Measurements from ENCODE around the gene TRAF2. TPM values are rescaled to one million over a fixed set of nuclear protein-coding genes. Genes with fewer than 3 reads are reported as not detected.

TRAF2 gene
- total and polyA plus RNA-seq, 2 of the 13 experiments (the other 11 are each of a cell fraction or from before 2014, with no cell fraction given), result 12.4 to 13.6 TPM

DNA sequence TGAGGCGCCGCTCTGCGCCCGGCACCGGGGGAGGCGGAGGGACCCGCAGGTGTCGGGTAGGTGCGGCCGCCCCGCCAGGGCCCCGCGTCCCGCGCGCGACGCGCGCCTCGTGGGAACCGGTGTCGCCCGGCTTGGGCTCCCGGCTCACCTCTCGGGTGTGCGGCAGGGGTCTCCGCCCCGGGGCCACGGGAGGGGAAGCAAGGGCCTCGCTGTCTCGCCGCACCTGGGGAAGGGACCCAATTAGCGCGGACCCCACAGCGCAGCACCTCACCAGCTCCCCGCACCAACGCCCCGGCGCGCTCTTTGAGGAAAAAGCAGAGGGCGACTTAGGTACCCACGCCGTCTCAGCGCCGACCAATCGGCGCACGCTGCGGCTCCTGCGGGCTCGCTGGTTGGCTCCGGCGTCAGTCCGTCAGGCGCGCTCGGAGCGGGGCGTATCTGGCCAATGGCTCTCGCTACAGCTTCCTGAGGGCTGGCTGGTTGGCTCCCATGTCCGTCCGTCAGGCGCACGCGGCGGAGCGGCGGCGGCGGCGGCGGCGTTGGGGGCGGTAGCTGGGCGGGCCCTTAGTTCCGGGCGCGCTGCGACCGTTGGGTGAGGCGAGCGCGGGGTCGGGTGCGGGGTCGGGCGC, at the start of gene TRAF2 (continued):
- TF ChIP-seq NONO (IDR thresholded peaks at IDR 0.05), result no peak
- peak; percentile 3 for TF ChIP-seq NONO (CRISPR knock-in tag; conservative IDR thresholded peaks at IDR 0.05)

DNA sequence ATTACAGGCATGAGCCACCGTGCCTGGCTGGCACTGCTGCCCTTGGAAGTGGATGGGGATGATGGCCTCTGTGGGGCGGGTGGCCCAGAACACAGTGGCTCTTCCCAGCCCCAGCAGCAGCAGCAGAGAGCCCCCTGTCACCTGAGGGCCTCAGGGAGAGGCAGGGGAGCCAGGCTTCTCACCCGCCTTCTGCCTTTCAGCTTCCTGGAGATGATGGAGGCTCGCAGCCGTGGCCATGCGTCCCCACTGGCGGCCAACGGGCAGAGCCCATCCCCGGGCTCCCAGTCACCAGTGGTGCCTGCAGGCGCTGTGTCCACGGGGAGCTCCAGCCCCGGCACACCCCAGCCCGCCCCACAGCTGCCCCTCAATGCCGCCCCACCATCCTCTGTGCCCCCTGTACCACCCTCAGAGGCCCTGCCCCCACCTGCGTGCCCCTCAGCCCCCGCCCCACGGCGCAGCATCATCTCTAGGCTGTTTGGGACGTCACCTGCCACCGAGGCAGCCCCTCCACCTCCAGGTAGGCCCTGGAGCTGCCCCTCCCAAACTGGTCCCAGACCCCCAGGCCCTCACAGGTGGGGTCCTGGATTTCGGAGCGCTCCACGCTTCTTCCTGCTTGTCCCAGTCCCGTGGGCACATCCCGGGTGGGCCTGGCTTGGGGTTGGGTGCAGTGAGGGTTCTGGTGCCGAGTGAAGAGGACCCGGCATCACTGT, 49.0 kb upstream of the TRAF2 start:
- no peak overlapping the region for H3K4me3 ChIP-seq (replicated peaks in 1 of 3; ENCODE audit: insufficient read depth in 1 of 3, low read depth in 2 of 3, low read length in 3 of 3)
- intact Hi-C loops (cut with micrococcal nuclease; ENCODE audit: unreplicated experiment) (no loop called here), in situ Hi-C loops (cut with HindIII; ENCODE audit: extremely low pct_ligation_motif_present, low pct_unique_long_range_greater_than_20kb) (no loop called here)
- no peak for DNase-seq (ENCODE audit: low spot score)
- H3K4me1 ChIP-seq (ENCODE audit: insufficient read depth, low read length), result peaks cover 31% of the 10 kb centered on the region
- BruUV-seq (replicated peaks), result no TSS peak
- WGBS (ENCODE audit: low lambda C conversion rate), result 92% methylated on average over 15 of the region's 27 CpGs
- POLR2A ChIA-PET, result no interaction called here
- no peak overlapping the region for H2AFZ ChIP-seq (ENCODE audit: low read length)
- ATAC-seq, result no peak
- H3K36me3 ChIP-seq (replicated peaks in 1 of 2; ENCODE audit: control insufficient read depth in 1 of 2, insufficient read depth in 2 of 2, low read length in 2 of 2), result peaks cover 14 to 15% of the 10 kb centered on the region in 2 experiments
- H3K9ac ChIP-seq (ENCODE audit: insufficient read depth, low read depth, low read length), result no peak overlapping the region
- no peaks in the 10 kb centered on the region for H3K79me2 ChIP-seq (ENCODE audit: insufficient read depth, low read length)
- H4K20me1 ChIP-seq (ENCODE audit: insufficient read depth, low read length), result no peaks in the 10 kb centered on the region
- no peak for FAIRE-seq
- H3K4me2 ChIP-seq (ENCODE audit: low read depth, low read length), result no peak overlapping the region
- H3K27ac ChIP-seq (ENCODE audit: extremely low read length, insufficient read depth, low read length), result no peak overlapping the region
- H3K9me3 ChIP-seq (ENCODE audit: low read length), result no peaks in the 10 kb centered on the region
- CTCF ChIA-PET (ENCODE audit: low intra/inter-chr PET ratio, low total read pairs), result no interaction called here
- H3K27me3 ChIP-seq (ENCODE audit: control insufficient read depth in 1 of 2, insufficient read depth in 2 of 2, low read length in 2 of 2), result no peaks in the 10 kb centered on the region
- peak; percentile 3 for TF ChIP-seq AGO2 (optimal IDR thresholded peaks at IDR 0.05; ENCODE audit: low read depth, low read length)
- no peak for TF ChIP-seq TARDBP (CRISPR knock-in tag; IDR thresholded peaks at IDR 0.05)
- TF ChIP-seq, protein P1, sequence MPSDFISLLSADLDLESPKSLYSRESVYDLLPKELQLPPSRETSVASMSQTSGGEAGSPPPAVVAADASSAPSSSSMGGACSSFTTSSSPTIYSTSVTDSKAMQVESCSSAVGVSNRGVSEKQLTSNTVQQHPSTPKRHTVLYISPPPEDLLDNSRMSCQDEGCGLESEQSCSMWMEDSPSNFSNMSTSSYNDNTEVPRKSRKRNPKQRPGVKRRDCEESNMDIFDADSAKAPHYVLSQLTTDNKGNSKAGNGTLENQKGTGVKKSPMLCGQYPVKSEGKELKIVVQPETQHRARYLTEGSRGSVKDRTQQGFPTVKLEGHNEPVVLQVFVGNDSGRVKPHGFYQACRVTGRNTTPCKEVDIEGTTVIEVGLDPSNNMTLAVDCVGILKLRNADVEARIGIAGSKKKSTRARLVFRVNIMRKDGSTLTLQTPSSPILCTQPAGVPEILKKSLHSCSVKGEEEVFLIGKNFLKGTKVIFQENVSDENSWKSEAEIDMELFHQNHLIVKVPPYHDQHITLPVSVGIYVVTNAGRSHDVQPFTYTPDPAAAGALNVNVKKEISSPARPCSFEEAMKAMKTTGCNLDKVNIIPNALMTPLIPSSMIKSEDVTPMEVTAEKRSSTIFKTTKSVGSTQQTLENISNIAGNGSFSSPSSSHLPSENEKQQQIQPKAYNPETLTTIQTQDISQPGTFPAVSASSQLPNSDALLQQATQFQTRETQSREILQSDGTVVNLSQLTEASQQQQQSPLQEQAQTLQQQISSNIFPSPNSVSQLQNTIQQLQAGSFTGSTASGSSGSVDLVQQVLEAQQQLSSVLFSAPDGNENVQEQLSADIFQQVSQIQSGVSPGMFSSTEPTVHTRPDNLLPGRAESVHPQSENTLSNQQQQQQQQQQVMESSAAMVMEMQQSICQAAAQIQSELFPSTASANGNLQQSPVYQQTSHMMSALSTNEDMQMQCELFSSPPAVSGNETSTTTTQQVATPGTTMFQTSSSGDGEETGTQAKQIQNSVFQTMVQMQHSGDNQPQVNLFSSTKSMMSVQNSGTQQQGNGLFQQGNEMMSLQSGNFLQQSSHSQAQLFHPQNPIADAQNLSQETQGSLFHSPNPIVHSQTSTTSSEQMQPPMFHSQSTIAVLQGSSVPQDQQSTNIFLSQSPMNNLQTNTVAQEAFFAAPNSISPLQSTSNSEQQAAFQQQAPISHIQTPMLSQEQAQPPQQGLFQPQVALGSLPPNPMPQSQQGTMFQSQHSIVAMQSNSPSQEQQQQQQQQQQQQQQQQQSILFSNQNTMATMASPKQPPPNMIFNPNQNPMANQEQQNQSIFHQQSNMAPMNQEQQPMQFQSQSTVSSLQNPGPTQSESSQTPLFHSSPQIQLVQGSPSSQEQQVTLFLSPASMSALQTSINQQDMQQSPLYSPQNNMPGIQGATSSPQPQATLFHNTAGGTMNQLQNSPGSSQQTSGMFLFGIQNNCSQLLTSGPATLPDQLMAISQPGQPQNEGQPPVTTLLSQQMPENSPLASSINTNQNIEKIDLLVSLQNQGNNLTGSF (CRISPR knock-in tag; IDR thresholded peaks at IDR 0.05), result no peak
- no peak for TF ChIP-seq ZZZ3 (CRISPR knock-in tag; IDR thresholded peaks at IDR 0.05; ENCODE audit: borderline replicate concordance)
- no peak for TF ChIP-seq HNF4G (IDR thresholded peaks at IDR 0.05; ENCODE audit: borderline replicate concordance, low read depth, low read length)
- no peak for TF ChIP-seq HNF4G (CRISPR knock-in tag; IDR thresholded peaks at IDR 0.05; ENCODE audit: borderline replicate concordance, low read depth)
- TF ChIP-seq, protein P2, sequence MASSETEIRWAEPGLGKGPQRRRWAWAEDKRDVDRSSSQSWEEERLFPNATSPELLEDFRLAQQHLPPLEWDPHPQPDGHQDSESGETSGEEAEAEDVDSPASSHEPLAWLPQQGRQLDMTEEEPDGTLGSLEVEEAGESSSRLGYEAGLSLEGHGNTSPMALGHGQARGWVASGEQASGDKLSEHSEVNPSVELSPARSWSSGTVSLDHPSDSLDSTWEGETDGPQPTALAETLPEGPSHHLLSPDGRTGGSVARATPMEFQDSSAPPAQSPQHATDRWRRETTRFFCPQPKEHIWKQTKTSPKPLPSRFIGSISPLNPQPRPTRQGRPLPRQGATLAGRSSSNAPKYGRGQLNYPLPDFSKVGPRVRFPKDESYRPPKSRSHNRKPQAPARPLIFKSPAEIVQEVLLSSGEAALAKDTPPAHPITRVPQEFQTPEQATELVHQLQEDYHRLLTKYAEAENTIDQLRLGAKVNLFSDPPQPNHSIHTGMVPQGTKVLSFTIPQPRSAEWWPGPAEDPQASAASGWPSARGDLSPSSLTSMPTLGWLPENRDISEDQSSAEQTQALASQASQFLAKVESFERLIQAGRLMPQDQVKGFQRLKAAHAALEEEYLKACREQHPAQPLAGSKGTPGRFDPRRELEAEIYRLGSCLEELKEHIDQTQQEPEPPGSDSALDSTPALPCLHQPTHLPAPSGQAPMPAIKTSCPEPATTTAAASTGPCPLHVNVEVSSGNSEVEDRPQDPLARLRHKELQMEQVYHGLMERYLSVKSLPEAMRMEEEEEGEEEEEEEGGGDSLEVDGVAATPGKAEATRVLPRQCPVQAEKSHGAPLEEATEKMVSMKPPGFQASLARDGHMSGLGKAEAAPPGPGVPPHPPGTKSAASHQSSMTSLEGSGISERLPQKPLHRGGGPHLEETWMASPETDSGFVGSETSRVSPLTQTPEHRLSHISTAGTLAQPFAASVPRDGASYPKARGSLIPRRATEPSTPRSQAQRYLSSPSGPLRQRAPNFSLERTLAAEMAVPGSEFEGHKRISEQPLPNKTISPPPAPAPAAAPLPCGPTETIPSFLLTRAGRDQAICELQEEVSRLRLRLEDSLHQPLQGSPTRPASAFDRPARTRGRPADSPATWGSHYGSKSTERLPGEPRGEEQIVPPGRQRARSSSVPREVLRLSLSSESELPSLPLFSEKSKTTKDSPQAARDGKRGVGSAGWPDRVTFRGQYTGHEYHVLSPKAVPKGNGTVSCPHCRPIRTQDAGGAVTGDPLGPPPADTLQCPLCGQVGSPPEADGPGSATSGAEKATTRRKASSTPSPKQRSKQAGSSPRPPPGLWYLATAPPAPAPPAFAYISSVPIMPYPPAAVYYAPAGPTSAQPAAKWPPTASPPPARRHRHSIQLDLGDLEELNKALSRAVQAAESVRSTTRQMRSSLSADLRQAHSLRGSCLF (CRISPR knock-in tag; IDR thresholded peaks at IDR 0.05; ENCODE audit: borderline replicate concordance), result no peak
- TF ChIP-seq MAFG (CRISPR knock-in tag; IDR thresholded peaks at IDR 0.05), result no peak
- peak; percentile 79 for TF ChIP-seq AGO1 (IDR thresholded peaks at IDR 0.05; ENCODE audit: low read depth, low read length, poor library complexity, severe bottlenecking)
